K562 (cell line): ENCODE results near the gene TP53BP1. TPM values are rescaled to one million over a fixed set of nuclear protein-coding genes. Genes with fewer than 3 reads are reported as not detected.

Experiments
- ADNP ChIP-seq: fragments of 200-800 bp; sonication (Bioruptor generic); IDR thresholded peaks from 2 replicates; pipeline ENCODE4 v1.6.1; 2016; ENCODE audit warnings: missing genetic modification characterization, missing compliant biosample characterization
- C11orf30 ChIP-seq: fragments of 450-650 bp; IDR thresholded peaks from 2 replicates; pipeline ENCODE4 v1.6.1; 2016; ENCODE audit warnings: low read depth, mild to moderate bottlenecking
- EGR1 ChIP-seq: fragments of 450-650 bp; conservative IDR thresholded peaks from 2 replicates; pipeline ENCODE4 v1.6.1; 2017; ENCODE audit warnings: mild to moderate bottlenecking
- ETV6 ChIP-seq, 3 experiments: fragments of 150-350 bp in 1 of 3; sonication (generic) in 1 of 3; formaldehyde crosslinking in 1 of 3; IDR thresholded peaks; 2 replicates each; pipeline versions ENCODE4 v1.6.1 to v1.8.0; 2014 to 2022; ENCODE audit warnings: borderline replicate concordance in 2 of 3, low read depth in 2 of 3, antibody characterized with exemption in 1 of 3, low read length in 1 of 3, mild to moderate bottlenecking in 1 of 3, missing genetic modification reagents in 1 of 3
- GATAD2A ChIP-seq: fragments of 450-650 bp; IDR thresholded peaks from 2 replicates; pipeline ENCODE4 v1.6.1; 2017
- HDGF ChIP-seq: fragments of 450-650 bp; IDR thresholded peaks from 2 replicates; pipeline ENCODE4 v1.6.1; 2016
- MAZ ChIP-seq, 2 experiments: fragments of 450-650 bp in 1 of 2; sonication (generic) in 1 of 2; formaldehyde crosslinking; IDR thresholded peaks in 1 of 2; conservative IDR thresholded peaks in 1 of 2; 2 replicates each; pipeline versions ENCODE4 v1.4.0 to v1.5.0; 2020; ENCODE audit warnings: mild to moderate bottlenecking in 1 of 2, missing genetic modification reagents in 1 of 2
- MCM5 ChIP-seq: fragments of 450-650 bp; IDR thresholded peaks from 2 replicates; pipeline ENCODE4 v1.6.1; 2016; ENCODE audit warnings: low read depth
- NEUROD1 ChIP-seq: fragments of 150-350 bp; IDR thresholded peaks from 2 replicates; pipeline ENCODE4 v1.6.1; 2014; ENCODE audit warnings: borderline replicate concordance, low read length, low read depth; ENCODE audit not compliant: partially characterized antibody
- NONO ChIP-seq, 2 experiments: fragments of 200-400 bp in 1 of 2; fragments of 450-650 bp in 1 of 2; formaldehyde crosslinking in 1 of 2; IDR thresholded peaks; 2 replicates each; pipeline ENCODE4 v1.6.1; 2017; ENCODE audit warnings: low read depth in 2 of 2, mild to moderate bottlenecking in 2 of 2, moderate library complexity in 2 of 2, low read length in 1 of 2
- NRF1 ChIP-seq, 2 experiments: fragments of 450-650 bp; IDR thresholded peaks in 1 of 2; conservative IDR thresholded peaks in 1 of 2; 2 replicates each; pipeline ENCODE4 v1.6.1; 2014; ENCODE audit warnings: mild to moderate bottlenecking in 2 of 2
- PBX2 ChIP-seq, 2 experiments: IDR thresholded peaks in 1 of 2; conservative IDR thresholded peaks in 1 of 2; 2 replicates each; pipeline ENCODE4 v1.6.1; 2016; ENCODE audit warnings: low read depth in 2 of 2, mild to moderate bottlenecking in 1 of 2, missing compliant biosample characterization in 1 of 2, missing genetic modification characterization in 1 of 2, moderate library complexity in 1 of 2
- SRSF1 ChIP-seq: fragments of 200-400 bp; formaldehyde crosslinking; IDR thresholded peaks from 2 replicates; pipeline ENCODE4 v1.6.1; 2017; ENCODE audit warnings: mild to moderate bottlenecking, low read depth, low read length, moderate library complexity
- STAG1 ChIP-seq: sonication (generic); formaldehyde crosslinking; IDR thresholded peaks from 2 replicates; pipeline ENCODE4 v1.5.0; 2020; ENCODE audit warnings: missing genetic modification reagents, borderline replicate concordance
- TAF15 ChIP-seq: fragments of 200-400 bp; formaldehyde crosslinking; IDR thresholded peaks from 2 replicates; pipeline ENCODE4 v1.6.1; 2017; ENCODE audit warnings: mild to moderate bottlenecking, low read depth, low read length, moderate library complexity
- U2AF1 ChIP-seq: fragments of 200-400 bp; formaldehyde crosslinking; optimal IDR thresholded peaks from 2 replicates; pipeline ENCODE3; 2017; ENCODE audit warnings: mild to moderate bottlenecking, low read depth, low read length, moderate library complexity
- XRCC4 ChIP-seq: IDR thresholded peaks from one replicate; pipeline ENCODE4 v1.6.1; 2011; ENCODE audit not compliant: insufficient read depth, insufficient read length; ENCODE audit errors: extremely low read depth
- YBX1 ChIP-seq: fragments of 450-650 bp; IDR thresholded peaks from 2 replicates; pipeline ENCODE4 v1.7.1; 2016; ENCODE audit warnings: mild to moderate bottlenecking
- ZEB2 ChIP-seq: fragments of 450-650 bp; IDR thresholded peaks from 2 replicates; pipeline ENCODE4 v1.6.1; 2016
- ZNF224 ChIP-seq: sonication (generic); formaldehyde crosslinking; IDR thresholded peaks from 2 replicates; pipeline ENCODE4 v1.8.0; 2022; ENCODE audit warnings: mild to moderate bottlenecking, missing genetic modification reagents
- ZNF232 ChIP-seq: sonication (generic); formaldehyde crosslinking; IDR thresholded peaks from 2 replicates; pipeline ENCODE4 v1.8.0; 2022; ENCODE audit warnings: mild to moderate bottlenecking, missing genetic modification reagents
- ZNF41 ChIP-seq: fragments of 250-450 bp; sonication (Bioruptor Pico); conservative IDR thresholded peaks from 2 replicates; pipeline ENCODE4 v1.4.0; 2020; ENCODE audit warnings: mild to moderate bottlenecking
- ZNF830 ChIP-seq: fragments of 250-450 bp; sonication (Bioruptor Pico); IDR thresholded peaks from 2 replicates; pipeline ENCODE4 v1.5.0; 2021; ENCODE audit warnings: mild to moderate bottlenecking
- polyA plus RNA-seq, 8 experiments: library from polyadenylated mRNA; depleted of rRNA in 4 of 8; stranded (reverse) in 5 of 8; unstranded in 3 of 8; fragments of >200 nt; fragmentation: Nextera tagmentation in 2 of 8; fragmentation: Illumina TruSeq in 1 of 8; extraction: Ambion mirVana in 2 of 8; extraction: Trizol in 1 of 8; gene quantifications; 2 replicates each; pipeline versions ENCODE4 v1.2.1 to v1.2.3, GENCODE V29; 2011 to 2014; ENCODE audit warnings: inconsistent platforms in 1 of 8, missing spikeins in 1 of 8
- total RNA-seq, 7 experiments: library from RNA; depleted of rRNA in 6 of 7; stranded (reverse); fragments of >200 nt in 6 of 7; fragmentation: Illumina TruSeq in 2 of 7; extraction: Trizol in 2 of 7; gene quantifications; 2 replicates each; pipeline versions ENCODE4 v1.2.1 to v1.2.3, GENCODE V29; 2011 to 2021; ENCODE audit warnings: low replicate concordance in 1 of 7
- TF ChIP-seq, protein P1 (sequence below): fragments of 450-650 bp; conservative IDR thresholded peaks from 2 replicates; pipeline ENCODE4 v1.6.1; 2016; ENCODE audit warnings: missing genetic modification characterization, low read depth, mild to moderate bottlenecking, missing compliant biosample characterization, moderate library complexity
- TF ChIP-seq, protein P2 (sequence below): conservative IDR thresholded peaks from 2 replicates; pipeline ENCODE4 v1.6.1; 2011; ENCODE audit warnings: low read depth, mild to moderate bottlenecking, low read length; ENCODE audit not compliant: control insufficient read depth

The TP53BP1 gene
- total and polyA plus RNA-seq, 9 of the 15 experiments (the other 6 are each of a cell fraction or from before 2014, with no cell fraction given): 5.7 to 63.3 (median 30.9) TPM

DNA sequence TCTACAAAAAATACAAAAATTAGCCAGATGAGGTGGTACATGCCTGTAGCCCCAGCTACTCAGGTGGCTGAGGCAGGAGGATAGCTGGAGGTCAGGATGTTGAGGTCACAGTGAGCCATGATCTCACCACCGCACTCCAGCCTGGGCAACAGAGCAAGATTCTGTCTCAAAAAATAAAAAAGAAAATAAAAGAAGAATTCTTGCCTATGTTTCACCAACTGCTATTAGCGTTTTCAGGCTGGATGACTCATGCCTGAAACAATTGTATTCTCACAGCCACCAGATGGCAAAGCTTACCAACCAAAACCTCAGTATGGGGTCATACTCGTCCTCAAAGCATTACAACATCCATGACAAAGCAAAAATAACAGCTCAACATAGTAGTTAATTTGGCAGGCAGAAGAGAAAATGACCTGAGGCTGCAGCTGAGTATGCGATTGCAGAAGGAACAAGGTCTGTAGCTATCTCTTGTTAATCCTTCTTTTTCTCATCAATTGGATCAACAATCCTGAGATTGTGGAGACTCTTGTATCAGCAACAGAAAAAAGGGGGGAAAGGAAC lies 52.2 kb downstream of the TP53BP1 start (continued):
- TF ChIP-seq ZEB2 (peak; percentile 62; the same call in 1 of the 2 replicates), NONO (IDR thresholded peaks at IDR 0.05; ENCODE audit: low read depth in 2 of 2, low read length in 1 of 2) (no peak), PBX2 (CRISPR knock-in tag; IDR thresholded peaks at IDR 0.05; ENCODE audit: low read depth) (no peak), PBX2 (tag; conservative IDR thresholded peaks at IDR 0.05; ENCODE audit: low read depth) (0 out of 2 replicates have a peak, but pooled peaks have one; percentile 23), STAG1 (no peak), ZNF41 (CRISPR knock-in tag) (no peak), ETV6 (IDR thresholded peaks at IDR 0.05; ENCODE audit: borderline replicate concordance in 1 of 2, low read depth in 2 of 2, low read length in 1 of 2) (no peak), ETV6 (CRISPR knock-in tag; IDR thresholded peaks at IDR 0.05; ENCODE audit: borderline replicate concordance) (no peak), MCM5 (no peak), NRF1 (conservative IDR thresholded peaks at IDR 0.05 in 1 of 2, IDR thresholded peaks at IDR 0.05 in 1 of 2) (no peak), C11orf30 (peak; percentile 96), MAZ (CRISPR knock-in tag; conservative IDR thresholded peaks at IDR 0.05 in 1 of 2, IDR thresholded peaks at IDR 0.05 in 1 of 2) (peak in 1 of 2 experiments; percentile 54; a peak in 1 of 4 replicates), GATAD2A (0 out of 2 replicates have a peak, but pooled peaks have one; percentile 16), TAF15 (no peak), NEUROD1 (no peak), ADNP (tag) (no peak), ZNF224 (CRISPR knock-in tag) (no peak), YBX1 (no peak), XRCC4 (no peak), EGR1 (no peak), U2AF1 (no peak), SRSF1 (no peak), HDGF (peak; percentile 78; the same call in 1 of the 2 replicates), ZNF830 (CRISPR knock-in tag) (no peak), ZNF232 (CRISPR knock-in tag) (no peak)
- TF ChIP-seq, protein P1, sequence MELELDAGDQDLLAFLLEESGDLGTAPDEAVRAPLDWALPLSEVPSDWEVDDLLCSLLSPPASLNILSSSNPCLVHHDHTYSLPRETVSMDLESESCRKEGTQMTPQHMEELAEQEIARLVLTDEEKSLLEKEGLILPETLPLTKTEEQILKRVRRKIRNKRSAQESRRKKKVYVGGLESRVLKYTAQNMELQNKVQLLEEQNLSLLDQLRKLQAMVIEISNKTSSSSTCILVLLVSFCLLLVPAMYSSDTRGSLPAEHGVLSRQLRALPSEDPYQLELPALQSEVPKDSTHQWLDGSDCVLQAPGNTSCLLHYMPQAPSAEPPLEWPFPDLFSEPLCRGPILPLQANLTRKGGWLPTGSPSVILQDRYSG (tag): no peak
- TF ChIP-seq, protein P2, sequence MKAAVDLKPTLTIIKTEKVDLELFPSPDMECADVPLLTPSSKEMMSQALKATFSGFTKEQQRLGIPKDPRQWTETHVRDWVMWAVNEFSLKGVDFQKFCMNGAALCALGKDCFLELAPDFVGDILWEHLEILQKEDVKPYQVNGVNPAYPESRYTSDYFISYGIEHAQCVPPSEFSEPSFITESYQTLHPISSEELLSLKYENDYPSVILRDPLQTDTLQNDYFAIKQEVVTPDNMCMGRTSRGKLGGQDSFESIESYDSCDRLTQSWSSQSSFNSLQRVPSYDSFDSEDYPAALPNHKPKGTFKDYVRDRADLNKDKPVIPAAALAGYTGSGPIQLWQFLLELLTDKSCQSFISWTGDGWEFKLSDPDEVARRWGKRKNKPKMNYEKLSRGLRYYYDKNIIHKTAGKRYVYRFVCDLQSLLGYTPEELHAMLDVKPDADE: no peak
